Right lobe of liver (tissue), 4 donors: ENCODE results near the gene CHN1.

Source experiments
- POLR2A ChIP-seq: fragments of 450-650 bp; IDR thresholded peaks from one replicate; pipeline ENCODE4 v1.6.1; 2017; ENCODE audit warnings: antibody characterized with exemption, mild to moderate bottlenecking
- TF ChIP-seq, protein P1 (sequence below), 4 donors: fragments of 200-600 bp in 3 of 4; fragments of 450-650 bp in 1 of 4; IDR thresholded peaks; one replicate each; pipeline versions ENCODE4 v1.5.1 to v1.8.0; 2016 to 2022; ENCODE audit warnings: antibody characterized with exemption in 4 of 4, mild to moderate bottlenecking in 2 of 4
- donor health status: DM: no; HTN: no; CAD: no.
- donor health status: DM: no; HTN: no; CAD: no.
- donor health status: DM: no; HTN: yes; CAD: no.

DNA sequence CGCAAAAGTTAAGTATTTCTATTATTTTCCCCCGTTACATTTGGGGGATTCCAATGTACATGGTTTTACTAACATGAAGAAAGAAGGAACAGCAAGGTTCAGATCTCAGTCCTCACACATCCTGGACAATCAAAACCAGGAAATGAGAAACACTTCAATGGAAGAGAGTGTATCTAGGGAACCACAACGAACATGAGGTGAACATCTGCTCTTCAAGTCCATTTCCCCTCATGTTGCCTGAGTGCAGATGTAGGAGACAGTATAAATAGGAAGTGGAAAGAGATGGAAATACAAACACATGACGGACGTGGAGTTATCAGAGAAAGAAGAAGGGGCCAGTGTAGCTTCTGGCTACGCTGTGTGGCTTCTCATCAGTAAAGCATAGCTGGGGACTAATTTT is 52.6 kb downstream of the CHN1 start:
- TF ChIP-seq, protein P1, sequence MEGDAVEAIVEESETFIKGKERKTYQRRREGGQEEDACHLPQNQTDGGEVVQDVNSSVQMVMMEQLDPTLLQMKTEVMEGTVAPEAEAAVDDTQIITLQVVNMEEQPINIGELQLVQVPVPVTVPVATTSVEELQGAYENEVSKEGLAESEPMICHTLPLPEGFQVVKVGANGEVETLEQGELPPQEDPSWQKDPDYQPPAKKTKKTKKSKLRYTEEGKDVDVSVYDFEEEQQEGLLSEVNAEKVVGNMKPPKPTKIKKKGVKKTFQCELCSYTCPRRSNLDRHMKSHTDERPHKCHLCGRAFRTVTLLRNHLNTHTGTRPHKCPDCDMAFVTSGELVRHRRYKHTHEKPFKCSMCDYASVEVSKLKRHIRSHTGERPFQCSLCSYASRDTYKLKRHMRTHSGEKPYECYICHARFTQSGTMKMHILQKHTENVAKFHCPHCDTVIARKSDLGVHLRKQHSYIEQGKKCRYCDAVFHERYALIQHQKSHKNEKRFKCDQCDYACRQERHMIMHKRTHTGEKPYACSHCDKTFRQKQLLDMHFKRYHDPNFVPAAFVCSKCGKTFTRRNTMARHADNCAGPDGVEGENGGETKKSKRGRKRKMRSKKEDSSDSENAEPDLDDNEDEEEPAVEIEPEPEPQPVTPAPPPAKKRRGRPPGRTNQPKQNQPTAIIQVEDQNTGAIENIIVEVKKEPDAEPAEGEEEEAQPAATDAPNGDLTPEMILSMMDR (IDR thresholded peaks at IDR 0.05) = no peak
- no peak for TF ChIP-seq POLR2A
